ENCODE data around the gene CYB5R2.

Gene CYB5R2

DNA sequence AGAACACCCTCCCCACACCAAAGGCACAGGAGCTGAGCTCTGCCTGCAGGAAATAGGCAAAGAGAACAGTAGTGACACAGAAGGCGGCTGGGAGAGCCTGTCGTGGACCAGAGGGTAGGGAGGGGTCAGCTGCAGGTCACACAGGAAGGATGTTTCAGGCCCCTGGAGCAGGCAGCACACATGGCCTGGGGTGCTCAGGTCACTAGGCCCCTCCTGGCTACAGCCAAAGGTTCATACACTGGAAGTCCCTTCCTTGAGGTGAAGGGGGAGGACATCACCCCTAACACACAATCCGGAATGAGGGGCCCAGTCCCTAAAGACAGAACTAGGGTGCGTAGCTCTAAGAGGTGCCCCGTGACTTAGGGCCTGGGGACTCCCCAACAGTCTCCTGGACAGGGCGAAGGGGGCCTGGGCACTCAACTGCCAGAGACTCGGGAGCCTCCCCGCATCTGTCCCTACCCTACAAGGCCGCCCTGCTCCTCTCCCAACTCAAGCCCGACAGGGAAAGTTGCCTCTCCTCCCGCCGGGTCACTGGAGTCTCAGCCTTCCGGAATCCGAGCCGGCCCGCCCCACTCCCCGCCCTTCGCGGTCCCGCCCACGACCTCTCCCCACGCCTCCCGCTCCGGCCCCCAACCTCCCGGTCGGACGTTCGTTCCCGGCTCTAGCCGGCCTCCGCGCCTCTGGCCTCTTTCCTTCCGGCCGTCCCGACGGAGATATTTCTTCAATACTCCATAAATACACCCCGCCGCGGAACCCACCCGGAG lies at the start of gene CYB5R2:
Gene CYB5R2 (minus strand): TSS at position 541 of the 764 bp plus-strand sequence. CDS start 675 bp downstream, outside the sequence.
- DNase-seq = no peak

DNA sequence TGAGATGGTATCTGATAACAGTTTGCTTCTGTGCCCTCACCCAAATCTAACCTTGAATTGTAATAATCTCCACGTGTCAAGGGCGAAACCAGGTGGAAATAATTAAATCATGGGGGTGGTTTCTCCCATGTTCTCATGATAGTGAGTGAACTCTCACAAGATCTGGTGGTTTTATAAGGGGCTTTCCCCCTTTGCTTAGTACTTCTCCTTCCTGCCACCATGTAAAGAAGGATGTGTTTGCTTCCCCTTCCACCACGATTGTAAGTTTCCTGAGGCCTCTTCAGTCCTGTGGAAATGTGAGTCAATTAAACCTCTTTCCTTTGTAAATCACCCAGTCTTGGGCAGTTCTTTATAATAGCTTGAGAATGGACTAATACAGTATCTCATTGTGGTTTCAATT lies 41.5 kb upstream of the CYB5R2 start:
- no peak for DNase-seq

- DNase-seq = no peak
These were observed 33.1 kb upstream of the CYB5R2 start, which contains the start of gene OVCH2 for GRCh38 chr11:7706377-7706776. TSS of gene OVCH2 (minus strand) at chr11:7706477. CDS start at chr11:7706394, 83 bp downstream.

- no peak for DNase-seq
These were observed 30.4 kb upstream of the CYB5R2 start for GRCh38 chr11:7703740-7704139.

- DNase-seq = no peak
These were observed 23.1 kb upstream of the CYB5R2 start for GRCh38 chr11:7696424-7696823.

- no peak for DNase-seq
These were observed 20.9 kb upstream of the CYB5R2 start for GRCh38 chr11:7694235-7694634.

DNA sequence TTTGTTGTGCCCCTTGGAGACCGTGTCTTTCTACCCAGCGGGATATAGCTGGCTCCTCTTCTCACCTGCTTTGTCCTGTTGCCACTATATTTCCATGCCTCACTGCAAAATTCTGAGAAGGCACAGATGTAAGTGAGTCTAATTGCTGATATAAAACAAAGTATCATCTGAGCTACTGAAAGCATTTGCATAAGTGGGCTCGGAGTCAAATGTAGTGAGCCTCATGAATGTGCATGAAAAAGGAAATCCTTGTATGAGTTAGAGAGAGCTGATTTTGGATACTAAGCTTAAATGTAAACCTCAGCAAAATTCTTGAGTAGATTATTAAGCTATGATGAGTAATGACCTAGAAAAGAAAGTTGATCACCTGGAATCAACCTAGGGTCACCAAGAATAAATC lies 19.1 kb upstream of the CYB5R2 start:
- no peak for DNase-seq

- no peak for DNase-seq
These were observed 18.6 kb upstream of the CYB5R2 start for GRCh38 chr11:7691759-7692350.

DNA sequence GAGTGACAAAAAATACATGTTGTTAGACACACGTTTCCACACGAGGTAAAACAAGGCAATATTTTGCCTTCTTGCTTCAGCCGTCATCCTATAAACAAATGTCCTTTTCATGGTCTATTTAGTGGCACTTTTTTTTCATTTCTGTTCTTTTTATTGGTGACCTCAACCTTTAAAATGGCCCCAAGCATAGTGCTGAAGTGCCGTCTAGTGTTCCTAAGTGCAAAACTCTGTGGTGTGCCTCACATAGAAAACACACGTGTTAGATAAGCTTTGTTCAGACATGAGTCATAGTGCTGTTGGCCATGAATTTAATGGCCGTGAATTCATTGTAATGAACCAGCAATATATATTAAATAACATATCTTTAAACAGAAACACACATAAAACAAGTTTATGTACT lies 17.3 kb upstream of the CYB5R2 start:
- DNase-seq = no peak

DNA sequence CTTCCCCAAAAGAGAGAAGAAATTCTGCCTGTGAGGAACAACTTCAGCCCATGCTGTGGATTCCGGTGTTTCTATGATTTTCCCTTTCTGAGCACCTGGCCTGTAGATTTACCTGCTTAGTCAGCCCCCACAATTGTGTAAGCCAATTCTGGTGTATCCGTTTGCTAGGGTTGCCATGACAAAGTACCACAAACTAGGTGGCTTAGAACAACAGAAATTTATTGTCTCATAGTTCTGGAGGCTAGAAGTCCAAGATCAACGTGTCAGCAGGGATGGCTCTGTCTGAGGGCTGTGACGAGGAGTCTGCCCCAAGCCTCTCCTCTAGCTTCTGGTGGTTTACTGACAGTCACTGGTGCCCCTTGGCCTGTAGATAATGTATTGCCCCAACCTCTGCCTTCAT lies 15.9 kb upstream of the CYB5R2 start:
- DNase-seq = no peak

- DNase-seq = no peak
These were observed 15.0 kb upstream of the CYB5R2 start for GRCh38 chr11:7688238-7688826.

GRCh38 chr11:7687386-7687785 lies 14.1 kb upstream of the CYB5R2 start:
- DNase-seq = no peak

DNA sequence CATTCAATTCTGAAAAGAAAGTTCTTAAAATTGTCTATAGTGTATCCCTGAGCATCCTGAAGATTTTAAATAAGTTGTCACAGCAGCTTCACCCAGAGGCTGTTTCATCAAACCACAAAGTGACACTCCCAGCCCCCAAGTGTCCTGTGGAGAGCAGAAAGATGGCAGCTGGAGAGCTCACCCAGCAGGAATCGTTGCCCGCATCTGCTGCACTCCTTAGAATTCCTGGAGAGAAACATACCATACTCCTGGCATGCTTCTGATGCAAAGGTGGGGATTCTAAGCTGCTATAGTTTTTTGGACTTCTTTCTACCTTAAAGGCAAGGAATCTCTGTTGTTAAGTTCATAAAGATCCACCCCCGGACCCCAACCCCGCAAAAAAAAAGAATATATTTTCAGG lies 13.5 kb upstream of the CYB5R2 start:
- DNase-seq = no peak

GRCh38 chr11:7683571-7683970 lies 10.3 kb upstream of the CYB5R2 start:
- no peak for DNase-seq

DNA sequence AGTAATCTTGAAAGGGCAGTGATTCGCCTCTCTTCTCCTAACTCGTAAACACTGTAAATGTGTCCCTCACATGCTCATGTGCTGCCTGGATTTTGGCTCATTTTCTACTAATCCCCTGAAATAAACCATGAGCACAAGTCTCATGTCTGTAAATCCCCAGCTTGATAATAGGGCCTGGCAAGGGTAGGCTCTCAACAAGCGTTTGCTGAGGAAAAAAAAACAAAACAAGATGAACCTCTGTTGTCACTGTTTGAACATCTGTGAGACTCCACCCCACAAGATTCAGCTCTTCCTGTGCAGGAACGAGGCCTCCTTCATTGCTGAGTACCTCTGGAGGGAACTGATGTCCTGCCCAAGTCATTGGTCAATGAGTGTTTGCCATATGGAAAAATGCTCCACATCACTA lies 4.5 kb upstream of the CYB5R2 start:
- DNase-seq = no peak

GRCh38 chr11:7677071-7677470 lies 3.8 kb upstream of the CYB5R2 start:
- no peak for DNase-seq

DNA sequence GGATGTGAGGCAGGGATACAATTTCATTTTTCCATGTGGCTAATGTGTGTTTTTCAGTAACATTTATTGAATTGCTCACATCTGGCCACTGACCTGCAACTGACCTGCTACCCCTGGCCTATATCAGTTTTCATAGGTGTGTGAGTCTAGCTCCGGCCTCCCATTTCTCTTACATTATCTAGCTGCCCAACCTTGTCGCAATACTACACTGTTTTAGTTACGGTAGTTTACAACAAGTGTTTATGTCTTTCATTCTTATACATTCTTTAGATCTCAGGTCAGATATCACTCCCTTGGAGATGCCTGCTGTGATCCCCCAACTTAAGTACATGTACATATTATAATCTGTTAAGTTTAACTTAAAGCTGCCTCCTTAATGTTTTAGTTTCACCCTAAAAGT lies 2.3 kb upstream of the CYB5R2 start:
- DNase-seq = no peak

DNA sequence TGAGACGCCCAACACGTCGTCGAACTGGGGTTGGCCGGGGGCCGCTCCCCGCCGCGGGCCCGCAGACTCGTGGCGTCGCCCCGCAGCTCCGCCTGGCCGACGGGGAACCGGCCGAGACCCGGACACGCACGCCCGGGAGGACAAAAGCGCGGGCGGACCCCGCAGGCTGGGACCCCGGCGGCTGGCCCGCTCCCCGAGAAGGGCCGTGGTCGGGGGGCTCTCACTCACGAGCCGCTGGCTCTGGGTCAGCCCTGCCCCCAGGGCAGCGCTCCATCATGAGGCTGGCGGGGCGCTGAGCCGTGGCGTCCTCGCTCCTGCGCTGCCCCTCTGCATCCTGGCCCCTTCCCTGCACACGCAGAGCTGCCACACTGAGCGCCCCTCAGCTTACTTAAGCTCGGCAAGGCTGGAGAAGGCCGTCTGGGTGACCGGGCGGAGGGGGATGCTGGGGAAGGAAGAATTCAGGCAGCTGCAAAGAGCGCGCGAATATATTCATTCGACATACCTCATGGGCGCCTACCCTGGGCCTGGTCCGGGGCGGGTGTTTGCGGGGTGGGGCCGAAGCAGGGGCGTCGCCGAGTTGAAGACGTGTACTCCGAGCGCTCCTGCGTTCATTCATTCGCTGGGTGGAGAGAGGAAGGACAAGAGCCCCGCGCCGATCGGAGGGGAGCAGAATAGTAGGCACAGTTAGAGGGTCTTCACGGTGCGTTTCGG lies 579 bp upstream of the CYB5R2 start:
- no peak for DNase-seq

DNA sequence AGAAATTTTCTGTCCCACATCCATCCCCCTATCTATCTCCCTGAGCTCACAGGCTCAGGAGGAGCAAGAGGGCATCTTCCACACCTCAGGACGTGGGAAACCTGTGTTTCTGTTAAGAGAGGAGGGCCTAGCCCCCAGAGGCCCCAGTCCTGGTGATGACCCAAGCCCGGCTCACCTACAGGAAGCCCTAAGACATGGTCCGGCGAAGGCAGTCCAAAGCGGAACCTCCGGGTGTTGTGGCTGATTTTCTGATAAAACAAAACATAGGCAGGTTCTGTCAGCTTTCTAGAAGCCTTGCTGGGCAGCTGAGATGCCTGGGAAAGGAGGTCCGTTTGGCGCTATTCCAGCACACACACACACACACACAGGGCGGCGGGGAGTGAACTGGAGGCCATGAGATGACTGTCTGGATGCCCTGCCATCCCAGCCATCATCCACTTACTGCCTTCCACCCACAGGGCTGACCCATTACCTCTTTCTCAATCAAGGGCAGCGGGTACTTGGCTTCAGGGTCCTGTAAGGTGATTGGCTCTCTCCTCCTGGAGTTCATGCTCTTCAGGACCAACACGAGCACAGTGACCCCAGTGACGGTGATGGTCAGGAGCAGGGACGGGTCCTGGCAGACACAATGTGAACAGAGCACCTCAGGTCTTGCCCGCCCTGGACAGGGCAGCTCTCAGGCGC lies 882 bp downstream of the CYB5R2 start:
- no peak for DNase-seq

DNA sequence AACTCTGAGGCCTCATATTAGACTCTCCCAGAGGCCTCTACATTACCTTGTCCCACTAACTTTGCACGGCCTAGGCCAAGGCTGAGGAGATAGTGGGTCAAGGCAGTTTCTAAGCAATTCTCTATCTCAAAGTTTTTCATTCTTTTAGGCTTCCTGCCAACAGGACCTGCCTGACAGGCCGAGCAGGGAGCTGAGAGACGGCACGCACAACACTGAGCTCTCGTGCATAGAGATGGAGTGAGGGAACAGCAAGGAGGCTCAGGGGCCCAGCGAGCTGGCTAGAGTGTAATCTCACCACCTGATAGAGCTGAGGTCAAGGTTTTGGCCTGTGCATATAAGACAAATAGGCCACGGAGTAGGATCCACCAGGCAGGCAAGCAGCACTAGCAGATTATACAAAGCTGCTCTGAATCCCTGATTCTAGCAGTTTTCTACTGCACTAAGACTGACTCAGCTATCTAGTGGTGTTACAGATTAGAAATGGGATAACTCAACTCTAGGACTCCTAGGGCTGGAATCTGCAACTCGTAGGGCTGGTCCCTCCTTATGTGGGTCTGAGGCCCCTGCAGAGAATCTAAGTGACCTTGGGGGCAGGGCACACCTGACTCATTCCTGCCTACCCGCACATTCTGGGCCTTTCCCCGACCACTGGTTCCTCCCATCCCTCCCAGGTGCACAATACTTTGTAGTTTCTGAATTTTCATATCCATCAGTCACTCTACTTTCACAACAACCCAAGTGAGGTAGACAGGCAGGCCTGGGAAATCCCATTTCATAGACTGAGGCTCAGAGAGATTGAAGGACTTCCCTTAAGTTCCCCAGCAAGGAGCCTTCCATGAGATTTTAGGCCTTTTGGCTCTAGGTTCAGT lies 1.7 kb downstream of the CYB5R2 start:
- DNase-seq = no peak

GRCh38 chr11:7670641-7671040 lies 2.7 kb downstream of the CYB5R2 start:
- no peak for DNase-seq

GRCh38 chr11:7668911-7669310 lies 4.4 kb downstream of the CYB5R2 start:
- DNase-seq = no peak
